GM21786 (cell line): ENCODE results near the gene NTN1.
"Not testable (repeated sequence)": the region's sequence is repeated elsewhere in the genome, so short reads cannot be mapped to it uniquely, and the experiment has no call there.

Experiments used
- ATAC-seq: cut with Tn5 transposase; IDR thresholded peaks from one replicate; pipeline ENCODE4 v1.9.1; 2021; ENCODE audit not compliant: unreplicated experiment

The NTN1 gene

DNA sequence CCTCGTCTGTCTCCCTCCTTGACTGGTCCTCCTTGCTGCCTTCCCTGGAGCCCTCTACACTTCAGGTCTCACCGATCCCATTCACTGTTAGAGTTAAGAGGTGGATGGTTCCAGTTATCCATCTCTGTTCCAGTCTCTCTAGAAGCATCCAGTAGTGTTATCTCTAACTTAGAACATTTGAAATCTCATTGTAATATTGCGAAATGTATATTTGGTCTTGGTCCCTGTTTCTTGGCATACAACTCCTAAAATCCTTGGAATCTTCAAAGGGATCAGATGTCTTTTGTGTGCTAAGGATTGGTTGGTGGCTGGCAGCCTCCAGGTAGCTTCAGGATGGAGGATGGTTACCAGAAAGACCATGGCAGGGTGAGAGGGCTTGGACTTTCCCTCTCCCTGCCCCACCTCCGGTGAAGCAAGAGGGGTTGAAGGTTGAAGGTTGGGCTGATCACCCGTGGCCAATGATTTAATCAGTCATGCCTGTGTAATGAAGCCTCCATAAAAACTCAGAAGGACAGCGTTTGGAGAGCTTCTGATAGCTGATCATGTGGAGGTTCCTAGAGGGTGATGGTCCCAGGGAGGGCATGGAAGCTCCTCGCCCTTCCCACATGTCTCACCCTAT, 59.1 kb downstream of the NTN1 start:
- no peak for ATAC-seq

- no peak for ATAC-seq
These were observed 59.7 kb downstream of the NTN1 start for GRCh38 chr17:9080983-9081382.

DNA sequence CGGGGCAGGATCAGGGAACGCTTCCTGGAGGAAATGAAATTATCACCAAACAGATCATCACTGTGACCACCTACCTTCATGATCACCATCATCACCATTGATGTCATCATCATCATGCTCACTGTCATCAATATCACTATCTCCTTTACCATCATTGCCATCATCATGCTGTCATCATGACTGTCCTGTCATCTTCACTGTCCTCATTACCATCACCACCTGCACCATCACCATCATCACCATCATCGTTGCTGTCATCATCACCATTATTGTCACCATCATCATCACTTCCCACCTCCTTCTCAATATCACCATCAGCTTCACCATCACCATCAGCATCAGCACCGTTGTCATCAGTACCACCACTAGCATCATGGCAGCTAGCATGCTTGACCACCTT, 65.3 kb downstream of the NTN1 start:
- ATAC-seq = no peak

GRCh38 chr17:9087921-9088320, 66.6 kb downstream of the NTN1 start:
- no peak for ATAC-seq

GRCh38 chr17:9090641-9091096, 69.4 kb downstream of the NTN1 start:
- no peak for ATAC-seq

DNA sequence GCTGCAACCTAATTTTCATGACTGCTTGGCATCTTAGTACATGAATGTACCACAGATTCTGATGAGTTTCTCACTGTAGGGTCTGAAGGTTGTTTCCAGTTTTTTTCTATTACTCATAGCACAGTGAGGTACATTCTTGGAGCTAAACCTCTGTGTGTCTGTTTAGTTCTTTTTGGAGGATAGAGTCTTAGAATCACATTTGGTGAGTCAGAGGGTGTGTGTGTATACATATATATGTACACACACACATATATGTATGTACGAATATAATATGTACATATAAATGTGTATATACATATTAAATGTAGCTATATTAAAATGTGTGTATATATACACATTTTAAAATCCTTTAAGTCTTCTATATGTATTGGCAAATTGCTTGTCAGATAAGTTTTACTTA, 72.9 kb downstream of the NTN1 start:
- no peak for ATAC-seq

DNA sequence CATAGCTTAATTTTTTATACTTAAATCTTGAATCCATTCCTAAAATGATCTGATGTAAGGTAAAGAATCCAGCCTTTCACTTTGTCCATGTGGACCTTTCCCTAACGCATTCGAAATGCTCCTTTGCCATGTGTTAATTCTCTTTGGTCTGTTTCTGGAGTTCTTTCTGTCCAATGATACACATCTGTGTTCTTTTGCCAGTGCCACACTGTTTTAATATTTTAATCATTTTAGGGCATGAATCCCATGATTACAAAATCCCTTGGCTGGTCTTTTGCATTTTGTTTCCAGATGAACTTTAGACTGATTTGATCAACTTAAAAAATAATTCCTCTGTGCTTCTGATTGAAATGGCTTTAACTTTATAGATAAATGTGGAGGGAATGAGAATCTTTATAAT, 74.1 kb downstream of the NTN1 start:
- no peak for ATAC-seq

GRCh38 chr17:9098242-9098825, 77.0 kb downstream of the NTN1 start:
- no peak for ATAC-seq

GRCh38 chr17:9101356-9101755, 80.0 kb downstream of the NTN1 start:
- no peak for ATAC-seq

DNA sequence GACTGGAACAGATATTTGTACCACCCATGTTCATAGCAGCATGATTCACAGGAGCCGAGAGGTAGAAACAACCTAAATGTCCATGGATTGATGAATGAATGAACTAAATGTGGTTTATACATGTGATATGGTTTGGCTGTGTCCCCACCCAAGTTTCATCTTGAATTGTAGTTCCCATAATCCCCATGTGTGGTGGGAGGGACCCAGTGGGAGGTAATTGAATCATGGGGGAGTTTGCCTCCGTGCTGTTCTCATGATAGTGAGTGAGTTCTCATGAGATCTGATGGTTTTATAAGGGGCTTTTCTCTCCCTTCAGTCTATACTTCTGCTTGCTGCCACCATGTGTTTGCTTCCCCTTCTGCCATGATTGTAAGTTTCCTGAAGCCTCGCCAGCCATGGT, 81.9 kb downstream of the NTN1 start:
- not testable (repeated sequence) for ATAC-seq

- no peak for ATAC-seq
These were observed 83.2 kb downstream of the NTN1 start for GRCh38 chr17:9104370-9105041.

DNA sequence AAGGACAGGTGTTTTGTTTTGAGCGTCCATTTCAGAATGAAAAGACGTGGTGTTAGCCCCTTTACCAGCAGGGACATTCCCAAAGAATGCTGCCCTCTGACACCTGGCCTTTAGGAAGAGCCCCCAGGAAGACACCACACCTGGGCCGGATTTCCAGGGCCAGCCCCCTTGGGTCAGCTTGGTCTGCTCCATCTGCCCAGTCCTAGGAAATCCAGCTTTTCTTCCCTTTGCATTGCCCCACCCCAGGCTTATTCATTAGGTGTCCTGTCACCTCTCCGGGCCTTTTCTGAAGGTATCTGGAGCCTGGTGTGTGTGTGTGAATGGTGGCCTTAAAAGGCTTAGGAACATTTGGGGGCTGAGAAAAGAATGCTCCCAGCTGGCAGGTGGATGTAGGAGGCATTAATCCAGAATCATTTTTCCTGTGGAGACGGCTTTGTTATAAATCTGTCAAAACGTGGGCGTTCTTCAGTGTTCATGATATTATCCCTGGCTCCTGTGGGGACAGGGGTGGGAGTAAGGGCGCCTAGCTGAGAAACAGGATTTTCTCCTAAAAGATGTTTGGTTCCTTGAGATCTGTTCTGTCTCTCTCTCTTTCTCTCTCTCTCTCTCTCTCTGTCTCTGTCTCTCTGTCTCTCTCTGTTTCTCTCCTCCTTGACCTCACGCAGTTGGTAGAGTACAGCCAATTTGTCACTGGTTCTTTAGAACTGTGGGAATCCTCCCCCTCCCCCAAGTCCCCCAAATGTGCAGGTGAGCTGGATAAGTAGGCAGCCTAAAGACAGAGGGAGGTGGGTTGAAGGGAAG, 84.0 kb downstream of the NTN1 start:
- ATAC-seq = no peak

- not testable (repeated sequence) for ATAC-seq
These were observed 85.0 kb downstream of the NTN1 start for GRCh38 chr17:9106278-9106677.

DNA sequence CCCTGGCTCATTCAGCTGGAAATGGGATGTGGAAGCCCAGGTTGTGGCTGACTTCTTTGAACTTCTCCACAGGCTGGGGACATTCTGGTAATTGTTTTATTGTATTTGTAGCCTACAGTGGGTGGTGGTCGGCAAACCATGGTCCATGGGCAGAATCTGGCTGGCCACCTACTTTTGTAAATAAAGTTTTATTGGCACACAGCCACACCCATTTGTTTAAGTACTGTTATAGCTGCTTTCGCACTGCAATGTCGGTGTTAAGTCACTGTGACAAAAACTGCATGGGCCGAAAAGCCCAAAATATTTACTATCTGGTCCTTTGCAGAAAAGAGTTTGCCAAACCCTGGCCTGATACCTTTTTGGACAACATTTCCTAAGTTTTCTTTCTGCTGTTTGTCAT, 86.2 kb downstream of the NTN1 start:
- no peak for ATAC-seq

DNA sequence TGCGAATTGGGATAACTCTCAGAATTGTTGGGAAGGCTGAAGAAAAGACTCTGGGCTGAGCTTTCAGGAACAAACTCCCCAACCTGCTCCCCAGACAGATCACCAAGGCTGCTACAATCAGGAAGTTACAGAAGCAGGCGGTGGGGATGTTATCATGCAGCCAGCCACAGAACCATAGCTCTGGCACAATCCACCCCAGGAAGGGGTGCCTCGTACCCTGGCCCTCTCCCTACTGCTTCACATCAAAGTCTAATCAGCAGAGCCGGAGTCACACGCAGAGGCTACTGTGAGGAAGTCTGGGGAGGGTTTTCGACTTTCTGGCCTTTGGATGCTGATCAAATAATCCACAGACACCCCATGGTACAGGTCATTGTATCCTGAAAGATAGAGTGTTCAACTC, 86.8 kb downstream of the NTN1 start:
- ATAC-seq = no peak

GRCh38 chr17:9109933-9110332, 88.6 kb downstream of the NTN1 start:
- no peak for ATAC-seq

DNA sequence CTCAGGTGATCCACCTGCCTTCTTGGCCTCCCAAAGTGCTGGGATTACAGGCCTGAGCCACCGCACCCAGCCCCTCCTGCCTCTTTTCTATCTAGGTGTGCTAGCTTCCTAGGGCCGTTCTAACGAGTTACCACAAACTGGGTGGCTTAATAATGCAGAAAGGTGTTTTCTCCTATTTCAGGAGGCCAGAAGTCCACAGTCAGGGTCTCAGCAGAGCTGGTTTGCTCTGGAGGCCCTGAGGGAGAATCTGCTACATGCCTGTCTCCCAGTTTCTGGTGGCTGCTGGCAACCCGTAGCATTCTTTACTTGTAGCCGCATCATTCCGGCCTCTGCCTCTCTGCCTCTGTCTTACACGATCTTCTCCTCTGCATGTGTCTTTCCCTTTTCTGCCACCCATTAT, 89.2 kb downstream of the NTN1 start:
- ATAC-seq = no peak

DNA sequence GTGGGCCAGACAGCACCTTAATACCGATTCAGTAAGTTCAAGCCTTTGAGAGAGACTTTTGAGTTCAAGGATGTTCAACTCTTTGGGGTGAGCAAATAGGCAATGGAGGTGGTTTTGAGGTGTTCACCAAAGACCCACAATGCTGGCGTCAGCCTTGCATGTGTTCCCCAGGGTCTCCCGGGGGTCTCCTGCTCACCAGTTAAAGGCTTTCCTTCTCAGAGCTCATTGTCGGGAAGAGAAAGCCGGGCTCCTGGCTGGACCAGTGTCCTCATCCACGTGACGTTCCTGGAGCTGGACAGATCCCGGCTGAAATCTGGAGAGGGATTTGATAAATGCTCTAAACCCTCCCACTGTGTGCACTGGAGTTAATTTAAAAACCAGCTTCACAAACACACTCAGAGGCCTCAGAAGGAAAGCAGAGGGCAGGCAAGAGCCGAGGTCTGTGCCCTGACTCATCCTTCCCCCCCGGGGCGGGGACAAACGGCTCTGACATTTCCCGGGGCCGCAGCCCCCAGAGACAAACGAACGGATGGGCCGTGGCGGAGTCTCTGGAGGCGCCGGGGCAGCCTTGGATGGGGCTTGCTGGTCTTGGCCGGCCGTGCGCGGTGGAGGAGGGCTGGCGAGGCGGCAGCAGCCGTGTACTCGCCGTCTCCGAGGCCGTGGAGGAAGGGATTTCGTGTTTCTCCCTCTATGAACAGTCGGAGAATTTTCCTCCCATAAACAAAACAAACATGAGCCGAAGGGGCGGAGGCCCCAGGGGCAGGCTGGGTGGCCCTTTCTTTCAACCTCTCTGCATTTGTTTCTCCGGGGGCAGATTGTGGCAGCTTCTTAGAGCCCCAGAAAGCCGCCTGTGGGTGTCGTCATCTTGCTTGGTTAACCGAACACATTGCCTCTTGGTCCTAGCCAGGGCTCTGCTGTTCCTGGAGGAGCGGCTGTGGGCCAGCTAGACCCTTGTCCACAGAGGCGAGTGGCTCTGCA, 94.2 kb downstream of the NTN1 start:
- no peak for ATAC-seq

DNA sequence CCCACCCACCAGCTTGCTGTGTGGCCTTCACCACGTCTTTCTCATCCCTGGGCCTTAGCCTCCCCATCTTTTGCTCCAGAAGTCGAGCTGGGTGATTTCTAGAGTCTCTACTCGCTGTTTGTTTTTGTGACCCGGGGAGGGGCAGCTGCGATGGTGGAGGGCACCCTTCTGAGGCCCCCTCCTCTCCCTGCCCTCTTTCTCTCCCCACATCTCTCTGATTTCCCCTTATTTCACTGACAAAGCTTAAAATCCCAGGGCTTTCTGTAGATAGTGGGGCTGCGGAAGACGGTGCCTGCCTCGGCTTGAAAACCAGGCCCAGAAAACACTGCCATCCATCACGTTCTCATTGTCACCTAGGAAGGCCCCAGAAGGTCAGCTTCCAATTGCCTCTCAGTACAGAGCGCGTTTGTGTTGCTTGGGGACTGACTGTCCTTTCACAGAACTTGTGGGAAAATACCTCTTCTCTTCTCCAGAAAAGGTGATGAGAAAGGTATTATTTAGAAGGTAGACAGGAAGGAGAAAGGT, 95.1 kb downstream of the NTN1 start:
- ATAC-seq = no peak

DNA sequence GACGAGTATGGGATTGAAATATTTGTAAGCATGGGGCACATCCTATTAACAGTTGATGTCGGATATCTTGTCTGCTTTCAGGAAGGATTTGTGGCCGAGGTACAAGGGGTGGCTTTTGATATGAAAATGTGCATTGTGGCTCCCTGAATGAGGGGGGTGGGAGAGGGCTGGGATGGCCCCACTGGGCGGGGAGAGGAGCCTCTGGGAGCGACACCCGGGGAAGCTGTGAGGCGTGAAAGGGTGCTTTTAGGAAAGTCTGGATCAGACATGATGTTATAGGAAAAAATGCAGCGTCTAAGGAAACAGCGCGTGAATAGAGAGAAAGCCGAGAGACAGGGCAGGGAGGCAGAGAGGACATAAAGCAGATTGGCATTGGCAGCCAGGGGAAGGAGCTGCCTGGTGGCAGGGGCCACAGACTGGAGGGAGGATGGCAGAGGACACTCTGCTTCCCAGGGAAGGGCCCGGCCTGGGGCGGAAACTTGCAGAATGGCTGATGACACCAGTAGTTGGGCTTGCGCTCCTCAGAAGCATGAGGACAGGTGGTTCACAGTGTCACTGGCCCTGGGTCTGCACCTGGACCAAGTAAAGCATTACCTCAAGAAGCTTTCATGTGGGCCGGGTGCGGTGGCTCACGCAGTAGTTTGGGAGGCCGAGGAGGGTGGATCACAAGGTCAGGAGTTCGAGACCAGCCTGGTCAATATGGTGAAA, 95.7 kb downstream of the NTN1 start:
- ATAC-seq = no peak
